ENCODE results near the gene PALMD. TPM values are rescaled to one million over a fixed set of nuclear protein-coding genes. Genes with fewer than 3 reads are reported as not detected.

PALMD gene
- polyA plus RNA-seq, 4 donors = 2.1 to 3.2 (median 2.3) TPM

GRCh38 chr1:99682291-99682751 lies 36.4 kb downstream of the PALMD start:
- DNase-seq (ENCODE audit: low read depth in 4 of 4, low spot score in 3 of 4) = no peak

GRCh38 chr1:99685516-99686180 lies 39.7 kb downstream of the PALMD start:
- peak in 2 of 4 donors; percentile 28 to 33 for DNase-seq (ENCODE audit: low read depth in 4 of 4, low spot score in 3 of 4)

- no peak for DNase-seq (ENCODE audit: low read depth in 4 of 4, low spot score in 3 of 4)
Measured at GRCh38 chr1:99691175-99691574, 45.3 kb downstream of the PALMD start.

- DNase-seq (ENCODE audit: low read depth in 4 of 4, low spot score in 3 of 4) = no peak
Measured at GRCh38 chr1:99696616-99697015, 50.7 kb downstream of the PALMD start.

- DNase-seq (ENCODE audit: low read depth in 4 of 4, low spot score in 3 of 4) = no peak
Measured at GRCh38 chr1:99697580-99697979, 51.7 kb downstream of the PALMD start.

- no peak for DNase-seq (ENCODE audit: low read depth in 4 of 4, low spot score in 3 of 4)
Measured at GRCh38 chr1:99700020-99700419, 54.1 kb downstream of the PALMD start.

GRCh38 chr1:99702221-99702620 lies 56.3 kb downstream of the PALMD start:
- DNase-seq (ENCODE audit: low read depth in 4 of 4, low spot score in 3 of 4) = no peak

- no peak for DNase-seq (ENCODE audit: low read depth in 4 of 4, low spot score in 3 of 4)
Measured at GRCh38 chr1:99704356-99704816, 58.5 kb downstream of the PALMD start.

- DNase-seq (ENCODE audit: low read depth in 4 of 4, low spot score in 3 of 4) = no peak
Measured at GRCh38 chr1:99705385-99705784, 59.5 kb downstream of the PALMD start.

GRCh38 chr1:99707535-99708142 lies 61.7 kb downstream of the PALMD start:
- peak; percentile 47 to 52 (median 52) for DNase-seq (ENCODE audit: low read depth in 4 of 4, low spot score in 3 of 4)

GRCh38 chr1:99710994-99711393 lies 65.1 kb downstream of the PALMD start:
- no peak for DNase-seq (ENCODE audit: low read depth in 4 of 4, low spot score in 3 of 4)

- DNase-seq (ENCODE audit: low read depth in 4 of 4, low spot score in 3 of 4) = no peak
Measured at GRCh38 chr1:99713006-99713405, 67.1 kb downstream of the PALMD start.

- DNase-seq (ENCODE audit: low read depth in 4 of 4, low spot score in 3 of 4) = no peak
Measured at GRCh38 chr1:99717005-99717404, 71.1 kb downstream of the PALMD start.

GRCh38 chr1:99723251-99723650 lies 77.3 kb downstream of the PALMD start:
- DNase-seq (ENCODE audit: low read depth in 4 of 4, low spot score in 3 of 4) = no peak

GRCh38 chr1:99725996-99726395 lies 80.1 kb downstream of the PALMD start:
- no peak for DNase-seq (ENCODE audit: low read depth in 4 of 4, low spot score in 3 of 4)

GRCh38 chr1:99726407-99726806 lies 80.5 kb downstream of the PALMD start:
- no peak for DNase-seq (ENCODE audit: low read depth in 4 of 4, low spot score in 3 of 4)

- DNase-seq (ENCODE audit: low read depth in 4 of 4, low spot score in 3 of 4) = no peak
Measured at GRCh38 chr1:99726818-99727217, 80.9 kb downstream of the PALMD start.

GRCh38 chr1:99727575-99728185 lies 81.8 kb downstream of the PALMD start:
- DNase-seq (ENCODE audit: low read depth in 4 of 4, low spot score in 3 of 4) = no peak

GRCh38 chr1:99728494-99729235 lies 82.8 kb downstream of the PALMD start:
- DNase-seq (ENCODE audit: low read depth in 4 of 4, low spot score in 3 of 4) = no peak

GRCh38 chr1:99731384-99731783 lies 85.5 kb downstream of the PALMD start:
- no peak for DNase-seq (ENCODE audit: low read depth in 4 of 4, low spot score in 3 of 4)

GRCh38 chr1:99735852-99736251 lies 89.9 kb downstream of the PALMD start:
- no peak for DNase-seq (ENCODE audit: low read depth in 4 of 4, low spot score in 3 of 4)
